PC-9 (cell line): ENCODE results near the gene TAGLN2. TPM values are rescaled to one million over a fixed set of nuclear protein-coding genes. Genes with fewer than 3 reads are reported as not detected.

ENCODE experiments used
- BruUV-seq: library from RNA; stranded (reverse); fragments of 400-500 nt; replicated peaks from 2 replicates; lab custom pipeline; 2021; lab: Mats Ljungman, UMichigan
- CTCF ChIA-PET: fragments of 300-600 bp; sonication (Branson Sonifier 250); formaldehyde crosslinking; loops from one replicate; lab custom pipeline; 2022; ENCODE audit warnings: antibody characterized with exemption; lab: Charles Lee
- POLR2A ChIA-PET: fragments of 300-600 bp; sonication (Branson Sonifier 250); formaldehyde crosslinking; loops from one replicate; lab custom pipeline; 2022; ENCODE audit warnings: antibody characterized with exemption; ENCODE audit not compliant: unreplicated experiment; lab: Charles Lee
- DNase-seq, 2 experiments: peaks; one replicate each; pipeline versions ENCODE4 v3.0.0 to v3.0.0-alpha.2; 2015 to 2022; ENCODE audit warnings: mixed read lengths in 1 of 2
- H2AFZ ChIP-seq: fragments of 200-600 bp; sonication (generic); 2 replicates; pipeline ENCODE4 v1.8.1; 2017; ENCODE audit warnings: antibody characterized with exemption
- H3F3A ChIP-seq: fragments of 200-600 bp; sonication (generic); 2 replicates; pipeline ENCODE4 v1.8.1; 2017; ENCODE audit warnings: antibody characterized with exemption, mild to moderate bottlenecking, low read depth; ENCODE audit not compliant: insufficient read depth
- H3K27ac ChIP-seq: fragments of 200-600 bp; sonication (generic); 2 replicates; pipeline ENCODE4 v1.6.1; 2016; ENCODE audit warnings: mixed run types
- H3K27me3 ChIP-seq: fragments of 200-600 bp; sonication (generic); 2 replicates; pipeline ENCODE4 v1.6.1; 2016; ENCODE audit warnings: low read depth, mixed run types; ENCODE audit not compliant: insufficient read depth
- H3K36me3 ChIP-seq: fragments of 200-600 bp; sonication (generic); 2 replicates; pipeline ENCODE4 v1.6.1; 2016; ENCODE audit warnings: low read depth, mixed run types
- H3K4me1 ChIP-seq: fragments of 200-600 bp; sonication (generic); replicated peaks from 2 replicates; pipeline ENCODE4 v1.6.1; 2016; ENCODE audit warnings: mixed run types; ENCODE audit not compliant: insufficient read depth
- H3K4me2 ChIP-seq: fragments of 200-600 bp; sonication (generic); 2 replicates; pipeline ENCODE4 v1.6.1; 2017; ENCODE audit warnings: mixed run types
- H3K4me3 ChIP-seq: fragments of 200-600 bp; sonication (generic); 2 replicates; pipeline ENCODE4 v1.6.1; 2016; ENCODE audit warnings: mixed run types
- H3K79me2 ChIP-seq: fragments of 200-600 bp; sonication (generic); 2 replicates; pipeline ENCODE4 v1.6.1; 2017; ENCODE audit warnings: low read depth, mixed run types
- H3K9me2 ChIP-seq: fragments of 200-600 bp; sonication (generic); 2 replicates; pipeline ENCODE4 v1.8.1; 2017; ENCODE audit warnings: mild to moderate bottlenecking; ENCODE audit not compliant: insufficient read depth
- H3K9me3 ChIP-seq: fragments of 200-600 bp; sonication (generic); 2 replicates; pipeline ENCODE4 v1.8.1; 2016; ENCODE audit warnings: low read depth; ENCODE audit not compliant: insufficient read depth
- H4K20me1 ChIP-seq: fragments of 200-600 bp; sonication (generic); 2 replicates; pipeline ENCODE4 v1.8.1; 2017; ENCODE audit not compliant: insufficient read depth
- EZH2 ChIP-seq: fragments of 200-600 bp; sonication (generic); IDR thresholded peaks from 2 replicates; pipeline ENCODE4 v1.8.0; 2017; ENCODE audit warnings: antibody characterized with exemption, low read depth
- intact Hi-C: fragments of 100-400 bp; cut with micrococcal nuclease; formaldehyde crosslinking; loops from one replicate; pipeline ENCODE4 v1.10.0; 2022; ENCODE audit not compliant: unreplicated experiment
- total RNA-seq: library from RNA; stranded (reverse); gene quantifications from 2 replicates; pipeline ENCODE4 v1.2.3, GENCODE V29; 2021
- TF ChIP-seq, protein P1 (sequence below): fragments of 200-600 bp; sonication (generic); conservative IDR thresholded peaks from 2 replicates; pipeline ENCODE4 v1.6.1; 2017; ENCODE audit warnings: mixed run types, antibody characterized with exemption, mild to moderate bottlenecking, moderate library complexity

The TAGLN2 gene
- total RNA-seq, 1 experiment from 2014 or later, result 473 TPM

- Histone ChIP-seq H3K4me2 (no peak overlapping the region), H3K27ac (no peak overlapping the region), H2AFZ (no peak overlapping the region), H3F3A (peaks cover 14% of the 10 kb centered on the region; the same call in 1 of the 2 replicates), H3K36me3 (no peaks in the 10 kb centered on the region), H4K20me1 (no peaks in the 10 kb centered on the region), H3K27me3 (no peaks in the 10 kb centered on the region), H3K9me2 (no peaks in the 10 kb centered on the region), H3K9me3 (no peaks in the 10 kb centered on the region), H3K4me1 (peaks cover 19% of the 10 kb centered on the region), H3K79me2 (no peaks in the 10 kb centered on the region), H3K4me3 (no peak overlapping the region)
- ChIA-PET CTCF (interaction anchor here (1.0 to 1.9 kb wide), 3 partner anchors 74 to 134 kb away, joined by 3 to 7 read pairs (median 4); no protein-coding TSS in a partner anchor), POLR2A (interaction anchor here (0.7 kb wide), 1 partner anchor 8 kb away, joined by 3 read pairs; no protein-coding TSS in a partner anchor)
- no peak for DNase-seq
- TF ChIP-seq, protein P1, sequence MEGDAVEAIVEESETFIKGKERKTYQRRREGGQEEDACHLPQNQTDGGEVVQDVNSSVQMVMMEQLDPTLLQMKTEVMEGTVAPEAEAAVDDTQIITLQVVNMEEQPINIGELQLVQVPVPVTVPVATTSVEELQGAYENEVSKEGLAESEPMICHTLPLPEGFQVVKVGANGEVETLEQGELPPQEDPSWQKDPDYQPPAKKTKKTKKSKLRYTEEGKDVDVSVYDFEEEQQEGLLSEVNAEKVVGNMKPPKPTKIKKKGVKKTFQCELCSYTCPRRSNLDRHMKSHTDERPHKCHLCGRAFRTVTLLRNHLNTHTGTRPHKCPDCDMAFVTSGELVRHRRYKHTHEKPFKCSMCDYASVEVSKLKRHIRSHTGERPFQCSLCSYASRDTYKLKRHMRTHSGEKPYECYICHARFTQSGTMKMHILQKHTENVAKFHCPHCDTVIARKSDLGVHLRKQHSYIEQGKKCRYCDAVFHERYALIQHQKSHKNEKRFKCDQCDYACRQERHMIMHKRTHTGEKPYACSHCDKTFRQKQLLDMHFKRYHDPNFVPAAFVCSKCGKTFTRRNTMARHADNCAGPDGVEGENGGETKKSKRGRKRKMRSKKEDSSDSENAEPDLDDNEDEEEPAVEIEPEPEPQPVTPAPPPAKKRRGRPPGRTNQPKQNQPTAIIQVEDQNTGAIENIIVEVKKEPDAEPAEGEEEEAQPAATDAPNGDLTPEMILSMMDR, result no peak
- TF ChIP-seq EZH2, result no peak
- BruUV-seq, result no TSS peak
- intact Hi-C loops, result no loop called here
Observed at GRCh38 chr1:159932296-159933285, 7.3 kb upstream of the TAGLN2 start.

GRCh38 chr1:159931795-159932173 is 6.5 kb upstream of the TAGLN2 start:
- intact Hi-C loops, result no loop called here
- no peaks in the 10 kb centered on the region for H3K27me3 ChIP-seq
- H3K9me2 ChIP-seq, result no peaks in the 10 kb centered on the region
- CTCF ChIA-PET, result no interaction called here
- H3K4me3 ChIP-seq, result no peak overlapping the region
- H3K79me2 ChIP-seq, result no peaks in the 10 kb centered on the region
- no TSS peak for BruUV-seq
- H3K4me2 ChIP-seq, result no peak overlapping the region
- H3K36me3 ChIP-seq, result no peaks in the 10 kb centered on the region
- H3K4me1 ChIP-seq, result peaks cover 11% of the 10 kb centered on the region
- POLR2A ChIA-PET, result no interaction called here
- no peaks in the 10 kb centered on the region for H4K20me1 ChIP-seq
- H3K27ac ChIP-seq, result no peak overlapping the region
- H3K9me3 ChIP-seq, result no peaks in the 10 kb centered on the region
- no peak overlapping the region for H2AFZ ChIP-seq
- TF ChIP-seq EZH2, result no peak
- DNase-seq, result no peak
- H3F3A ChIP-seq, result peaks cover 5% of the 10 kb centered on the region; the same call in 1 of the 2 replicates

GRCh38 chr1:159931101-159931794 is 5.9 kb upstream of the TAGLN2 start:
- intact Hi-C loops, result no loop called here

More at GRCh38 chr1:159931101-159931794, 5.9 kb upstream of the TAGLN2 start:
- H3K9me2 ChIP-seq, result no peaks in the 10 kb centered on the region
- CTCF ChIA-PET, result no interaction called here
- DNase-seq, result no peak
- H3K79me2 ChIP-seq, result no peaks in the 10 kb centered on the region
- H3K4me3 ChIP-seq, result no peak overlapping the region
- H3F3A ChIP-seq, result peaks cover 3% of the 10 kb centered on the region; the same call in 1 of the 2 replicates
- H4K20me1 ChIP-seq, result no peaks in the 10 kb centered on the region
- H3K9me3 ChIP-seq, result no peaks in the 10 kb centered on the region
- no peaks in the 10 kb centered on the region for H3K36me3 ChIP-seq
- no peaks in the 10 kb centered on the region for H3K27me3 ChIP-seq
- no peak overlapping the region for H3K4me2 ChIP-seq
- no peak overlapping the region for H2AFZ ChIP-seq
- H3K27ac ChIP-seq, result no peak overlapping the region
- TF ChIP-seq, protein P1, result no peak
- TF ChIP-seq EZH2, result no peak
- H3K4me1 ChIP-seq, result peaks cover 12% of the 10 kb centered on the region; the same call in 1 of the 2 replicates
- no TSS peak for BruUV-seq
- POLR2A ChIA-PET, result no interaction called here
